Jurkat, Clone E6-1 (cell line): ENCODE data around the gene SCNN1G.
"Not testable (repeated sequence)": the region's sequence is repeated elsewhere in the genome, so short reads cannot be mapped to it uniquely, and the experiment has no call there.

Source experiments
- DNase-seq: peaks from one replicate; pipeline ENCODE4 v3.0.0-alpha.2; 2011; ENCODE audit warnings: low read depth, low spot score
- H3K4me3 ChIP-seq: 2 replicates; pipeline ENCODE4 v1.5.1; 2011; ENCODE audit warnings: mild to moderate bottlenecking, low read length, control low read depth, moderate library complexity

SCNN1G gene

GRCh38 chr16:23236983-23237382 lies 54.4 kb downstream of the SCNN1G start:
- no peak for DNase-seq

DNA sequence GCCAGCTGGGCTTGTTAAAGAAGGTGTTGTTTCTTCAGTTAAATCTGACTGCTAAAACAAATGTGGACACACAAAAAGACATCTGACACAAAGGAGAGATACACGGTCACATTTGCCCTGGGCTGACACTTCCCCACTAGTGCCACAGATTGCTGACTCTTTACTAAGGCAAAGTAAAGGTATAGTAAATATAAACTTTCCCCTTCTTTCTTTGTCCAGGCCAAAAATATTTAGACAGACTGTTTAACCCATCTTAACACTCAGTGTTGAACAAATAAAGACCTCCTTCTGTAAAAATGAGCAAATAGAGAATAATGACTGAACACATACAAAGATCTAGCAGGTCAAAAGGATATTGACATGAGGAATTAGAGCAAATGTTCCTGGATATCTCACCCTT lies 58.4 kb downstream of the SCNN1G start:
- no peak for DNase-seq
- H3K4me3 ChIP-seq: no peak overlapping the region

More at GRCh38 chr16:23236983-23237382, 54.4 kb downstream of the SCNN1G start:
- H3K4me3 ChIP-seq: no peak overlapping the region

DNA sequence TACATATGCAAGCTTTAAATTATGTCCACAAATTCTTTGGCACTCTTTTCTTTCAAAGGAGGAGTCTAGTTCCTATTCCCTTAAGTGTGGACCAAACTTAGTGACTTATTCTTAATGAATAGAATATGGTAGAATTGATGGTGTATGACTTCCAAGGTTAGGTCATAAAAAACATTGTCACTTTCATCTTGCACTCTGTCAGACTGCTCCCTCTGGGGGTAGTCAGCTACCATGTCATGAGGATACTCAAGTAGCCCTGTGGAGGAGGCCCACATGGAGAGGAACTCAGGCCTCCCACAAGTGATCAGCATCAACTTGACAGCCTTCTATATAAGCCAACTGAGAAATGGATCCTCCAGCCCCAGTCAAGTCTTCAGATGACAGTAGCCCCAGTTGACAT lies 61.6 kb downstream of the SCNN1G start:
- peak; percentile 1 for DNase-seq
- no peak overlapping the region for H3K4me3 ChIP-seq

DNA sequence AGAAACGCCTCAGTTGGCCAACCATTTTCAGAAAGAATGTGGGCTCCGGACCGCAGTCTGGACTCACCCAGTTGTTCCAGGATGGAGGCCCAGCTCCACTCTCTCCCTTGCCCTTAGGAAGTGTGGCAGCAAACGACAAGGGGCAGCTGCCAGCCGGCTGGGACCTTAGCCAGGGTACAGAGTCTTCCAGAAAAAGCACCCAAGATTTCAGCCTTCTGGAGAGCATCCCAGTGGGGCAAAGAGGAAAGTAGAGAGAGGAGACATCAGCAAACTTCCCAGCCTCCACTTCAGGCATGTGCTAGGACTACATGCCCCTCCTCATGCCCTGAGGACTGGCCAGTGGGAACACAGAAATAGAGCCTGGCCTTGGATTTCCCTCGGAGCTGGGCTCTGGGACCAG lies 62.7 kb downstream of the SCNN1G start:
- no peak overlapping the region for H3K4me3 ChIP-seq
- no peak for DNase-seq

DNA sequence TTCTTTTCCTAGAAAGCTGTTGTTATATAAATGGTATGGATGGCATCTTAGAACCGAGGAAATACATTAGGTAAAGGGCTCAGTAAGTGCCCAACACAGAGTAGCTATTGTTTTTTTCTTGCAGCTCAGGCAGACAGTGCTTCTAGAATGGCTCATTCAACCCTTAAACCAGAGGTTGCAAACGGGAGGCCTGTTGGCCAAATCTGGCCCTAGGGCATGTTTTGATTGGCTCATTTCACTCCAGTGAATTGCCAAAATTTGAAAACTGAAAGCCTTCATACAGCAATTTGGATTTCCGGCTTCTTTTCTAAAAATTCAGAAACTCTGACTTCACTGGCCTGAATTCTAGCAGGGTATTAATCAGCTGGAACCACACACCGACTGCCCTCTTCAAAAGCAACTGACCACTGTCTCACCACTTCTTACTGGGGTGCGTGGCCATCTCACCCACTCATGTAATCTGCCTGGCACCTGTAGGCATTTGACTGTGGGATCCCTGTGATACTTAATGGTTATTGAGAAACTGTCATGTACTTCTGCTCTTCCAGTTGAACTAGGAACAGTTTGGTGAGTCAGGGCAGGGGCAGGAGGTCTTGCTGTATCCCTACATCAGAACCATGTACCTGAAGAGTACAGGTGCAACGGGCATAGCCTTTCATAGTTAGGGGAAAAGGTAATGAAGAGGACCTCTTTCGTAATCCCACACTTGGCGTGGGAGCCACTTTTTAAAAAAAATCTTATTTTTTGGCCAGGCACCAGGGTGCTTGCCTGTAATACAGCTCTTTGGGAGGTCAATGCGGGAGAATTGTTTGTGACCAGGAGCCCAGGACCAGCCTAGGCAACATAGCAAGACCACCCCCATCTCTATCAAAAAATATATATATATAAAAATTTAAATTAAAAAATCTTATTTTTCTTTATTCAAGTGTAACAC lies 66.0 kb downstream of the SCNN1G start:
- no peak for DNase-seq
- no peak overlapping the region for H3K4me3 ChIP-seq

GRCh38 chr16:23249830-23250229 lies 67.3 kb downstream of the SCNN1G start:
- H3K4me3 ChIP-seq: no peak overlapping the region
- no peak for DNase-seq

- DNase-seq: no peak
- no peak overlapping the region for H3K4me3 ChIP-seq
Measured at GRCh38 chr16:23252310-23252709, 69.8 kb downstream of the SCNN1G start.

DNA sequence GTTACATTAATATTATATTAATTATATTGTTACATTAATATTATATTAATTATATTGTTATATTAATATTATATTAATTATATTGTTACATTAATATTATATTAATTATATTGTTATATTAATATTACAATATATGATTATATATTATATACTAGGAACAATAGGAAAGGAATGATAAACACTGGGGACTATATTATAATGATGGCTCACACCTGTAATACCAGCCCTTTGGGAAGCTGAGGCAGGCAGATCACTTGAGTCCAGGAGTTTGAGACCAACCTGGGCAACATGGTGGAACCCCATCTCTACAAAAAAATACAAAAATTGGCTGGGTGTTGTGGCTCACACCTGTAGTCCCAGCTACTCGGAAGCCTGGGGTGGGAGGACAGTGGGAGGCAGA lies 71.1 kb downstream of the SCNN1G start:
- not testable (repeated sequence) for DNase-seq, H3K4me3 ChIP-seq

DNA sequence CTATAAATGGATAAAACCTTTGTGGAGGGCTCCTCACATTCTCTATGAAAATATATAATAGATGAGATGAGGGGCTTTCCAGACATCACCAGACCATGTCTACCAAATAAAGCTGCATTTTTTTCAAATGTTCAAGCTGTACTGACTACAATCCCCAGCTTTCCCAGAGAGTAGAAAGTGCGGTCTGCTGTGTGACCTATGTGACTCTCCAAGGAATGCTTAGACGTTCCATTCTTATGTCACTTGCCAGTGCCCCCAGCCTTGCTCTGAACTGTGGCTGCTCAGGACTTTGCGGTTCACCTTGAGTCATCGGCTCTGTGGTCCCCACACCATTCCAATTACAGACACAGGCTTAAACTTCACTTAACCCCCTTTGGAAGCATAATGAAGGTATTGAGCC lies 71.8 kb downstream of the SCNN1G start:
- no peak for DNase-seq

GRCh38 chr16:23255000-23255399 lies 72.5 kb downstream of the SCNN1G start:
- H3K4me3 ChIP-seq: no peak overlapping the region
- DNase-seq: no peak

More for the DNA sequence above, 71.8 kb downstream of the SCNN1G start:
- H3K4me3 ChIP-seq: no peak overlapping the region

- DNase-seq: no peak
- H3K4me3 ChIP-seq: no peak overlapping the region
Measured at GRCh38 chr16:23256440-23256839, 73.9 kb downstream of the SCNN1G start.

DNA sequence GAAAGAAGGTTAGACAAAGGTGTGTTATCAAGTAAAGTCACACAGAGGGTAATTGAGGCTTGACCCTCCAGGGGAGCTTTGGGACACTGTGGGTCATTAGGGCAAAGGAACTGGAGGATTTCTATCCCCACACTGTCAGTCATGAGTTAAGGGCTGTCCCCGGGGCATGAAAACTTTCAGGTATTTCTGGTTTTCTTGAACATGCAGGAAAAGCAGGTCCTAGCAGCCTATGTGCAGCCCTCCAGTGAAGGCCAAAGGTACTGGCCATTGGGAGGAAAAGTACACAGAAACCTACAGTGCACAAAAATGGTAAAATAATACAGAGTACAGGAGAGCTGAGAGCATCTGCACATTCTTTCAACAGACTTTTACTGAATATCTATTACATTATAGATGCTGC lies 75.1 kb downstream of the SCNN1G start:
- no peak for DNase-seq
- H3K4me3 ChIP-seq: no peak overlapping the region

GRCh38 chr16:23258919-23259237 lies 76.3 kb downstream of the SCNN1G start:
- H3K4me3 ChIP-seq: no peak overlapping the region
- no peak for DNase-seq
